Kidney epithelial cell (primary cell): ENCODE data around the gene ZIC2. TPM values are rescaled to one million over a fixed set of nuclear protein-coding genes. Genes with fewer than 3 reads are reported as not detected.
"Not testable (repeated sequence)": the region's sequence is repeated elsewhere in the genome, so short reads cannot be mapped to it uniquely, and the experiment has no call there.

ENCODE experiments used
- DNase-seq: peaks from one replicate; pipeline ENCODE4 v3.0.0-alpha.2; 2010; ENCODE audit warnings: low read depth
- H3K27me3 ChIP-seq: 2 replicates; pipeline ENCODE4 v1.6.0; 2011; ENCODE audit warnings: low read length; ENCODE audit not compliant: control insufficient read depth, insufficient read depth
- H3K36me3 ChIP-seq: 2 replicates; pipeline ENCODE4 v1.5.1; 2011; ENCODE audit warnings: low read length; ENCODE audit not compliant: control insufficient read depth, insufficient read depth
- H3K4me3 ChIP-seq: 2 replicates; pipeline ENCODE4 v1.5.1; 2011; ENCODE audit warnings: low read depth, mild to moderate bottlenecking, control low read depth, low read length
- total RNA-seq: library from RNA; depleted of rRNA; stranded (reverse); fragments of >200 nt; gene quantifications from 2 replicates; pipeline ENCODE4 v1.2.3, GENCODE V29; 2015
- TF ChIP-seq, protein P1 (sequence below): IDR thresholded peaks from 2 replicates; pipeline ENCODE4 v1.5.1; 2011; ENCODE audit warnings: mild to moderate bottlenecking, moderate library complexity, low read length, control low read depth, inconsistent platforms; ENCODE audit not compliant: insufficient read depth, poor library complexity, severe bottlenecking

The ZIC2 gene
- total RNA-seq, 1 donor from 2014 or later = not detected

DNA sequence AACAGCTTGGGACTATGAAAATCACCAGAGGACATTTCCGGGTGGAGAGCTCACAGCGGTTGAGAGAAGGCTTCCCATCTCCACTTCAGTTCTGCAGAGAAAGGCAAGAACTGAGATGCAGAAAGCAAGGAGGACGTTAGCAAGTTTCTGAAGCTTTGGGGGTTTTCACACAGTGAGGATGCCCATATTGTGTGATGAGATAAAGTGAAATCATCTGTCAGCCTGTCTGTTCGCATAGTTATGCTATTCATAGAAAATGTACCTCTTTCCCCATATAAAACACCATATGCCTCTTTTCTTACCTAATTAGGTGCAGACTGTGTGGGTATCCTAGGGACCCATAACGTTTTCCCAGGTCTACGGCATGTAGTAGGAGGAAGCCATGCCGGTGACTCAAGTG, 37.5 kb upstream of the ZIC2 start:
- Histone ChIP-seq H3K36me3 (no peaks in the 10 kb centered on the region), H3K27me3 (peaks cover 18% of the 10 kb centered on the region), H3K4me3 (no peak overlapping the region)
- TF ChIP-seq, protein P1, sequence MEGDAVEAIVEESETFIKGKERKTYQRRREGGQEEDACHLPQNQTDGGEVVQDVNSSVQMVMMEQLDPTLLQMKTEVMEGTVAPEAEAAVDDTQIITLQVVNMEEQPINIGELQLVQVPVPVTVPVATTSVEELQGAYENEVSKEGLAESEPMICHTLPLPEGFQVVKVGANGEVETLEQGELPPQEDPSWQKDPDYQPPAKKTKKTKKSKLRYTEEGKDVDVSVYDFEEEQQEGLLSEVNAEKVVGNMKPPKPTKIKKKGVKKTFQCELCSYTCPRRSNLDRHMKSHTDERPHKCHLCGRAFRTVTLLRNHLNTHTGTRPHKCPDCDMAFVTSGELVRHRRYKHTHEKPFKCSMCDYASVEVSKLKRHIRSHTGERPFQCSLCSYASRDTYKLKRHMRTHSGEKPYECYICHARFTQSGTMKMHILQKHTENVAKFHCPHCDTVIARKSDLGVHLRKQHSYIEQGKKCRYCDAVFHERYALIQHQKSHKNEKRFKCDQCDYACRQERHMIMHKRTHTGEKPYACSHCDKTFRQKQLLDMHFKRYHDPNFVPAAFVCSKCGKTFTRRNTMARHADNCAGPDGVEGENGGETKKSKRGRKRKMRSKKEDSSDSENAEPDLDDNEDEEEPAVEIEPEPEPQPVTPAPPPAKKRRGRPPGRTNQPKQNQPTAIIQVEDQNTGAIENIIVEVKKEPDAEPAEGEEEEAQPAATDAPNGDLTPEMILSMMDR = no peak
- DNase-seq = no peak

- TF ChIP-seq, protein P1 = no peak
- Histone ChIP-seq H3K27me3 (peaks cover 20% of the 10 kb centered on the region), H3K36me3 (no peaks in the 10 kb centered on the region), H3K4me3 (no peak overlapping the region)
- DNase-seq = no peak
Observed at GRCh38 chr13:99944606-99945005, 37.0 kb upstream of the ZIC2 start.

DNA sequence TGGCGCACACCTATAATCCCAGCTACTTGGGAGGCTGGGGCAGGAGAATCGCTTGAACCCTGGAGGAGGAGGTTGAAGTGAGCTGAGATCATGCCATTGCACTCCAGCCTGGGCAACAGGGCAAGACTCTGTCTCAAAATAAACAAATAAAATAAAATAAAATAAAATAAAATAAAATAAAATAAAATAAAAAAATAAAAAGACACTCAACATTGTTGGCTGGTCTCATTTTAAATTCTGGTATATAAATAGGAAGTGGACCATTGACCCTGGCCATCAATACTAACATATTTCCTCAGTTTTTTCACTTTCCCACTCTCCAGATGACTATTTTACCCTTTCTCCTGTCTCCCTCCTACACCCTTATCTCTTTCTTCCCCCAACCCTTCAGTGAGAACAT, 36.1 kb upstream of the ZIC2 start:
- not testable (repeated sequence) for H3K4me3 ChIP-seq, H3K36me3 ChIP-seq, DNase-seq
- H3K27me3 ChIP-seq = peaks cover 19% of the 10 kb centered on the region

DNA sequence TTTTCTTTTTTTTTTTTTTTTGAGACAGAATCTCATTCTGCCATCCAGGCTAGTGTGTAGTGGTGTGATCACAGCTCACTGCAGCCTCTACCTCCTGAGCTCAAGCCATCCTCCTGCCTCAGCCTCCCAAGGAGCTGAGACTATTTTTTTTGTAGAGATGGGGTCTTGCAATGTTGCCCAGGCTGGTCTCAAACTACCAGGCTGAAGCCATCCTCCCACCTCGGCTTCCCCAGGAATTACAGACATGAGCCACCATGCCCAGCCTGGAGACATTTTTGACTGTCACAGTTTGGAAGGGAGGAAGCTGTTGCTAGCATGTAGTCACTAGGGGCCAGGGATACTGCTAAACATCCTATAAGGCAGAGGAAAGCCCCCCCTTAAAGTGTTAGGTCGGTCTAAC, 33.9 kb upstream of the ZIC2 start:
- H3K27me3 ChIP-seq = peaks cover 29% of the 10 kb centered on the region
- TF ChIP-seq, protein P1 = no peak
- no peak for DNase-seq
- H3K4me3 ChIP-seq = no peak overlapping the region
- no peaks in the 10 kb centered on the region for H3K36me3 ChIP-seq

GRCh38 chr13:99948411-99948810, 33.2 kb upstream of the ZIC2 start:
- no peak for DNase-seq

DNA sequence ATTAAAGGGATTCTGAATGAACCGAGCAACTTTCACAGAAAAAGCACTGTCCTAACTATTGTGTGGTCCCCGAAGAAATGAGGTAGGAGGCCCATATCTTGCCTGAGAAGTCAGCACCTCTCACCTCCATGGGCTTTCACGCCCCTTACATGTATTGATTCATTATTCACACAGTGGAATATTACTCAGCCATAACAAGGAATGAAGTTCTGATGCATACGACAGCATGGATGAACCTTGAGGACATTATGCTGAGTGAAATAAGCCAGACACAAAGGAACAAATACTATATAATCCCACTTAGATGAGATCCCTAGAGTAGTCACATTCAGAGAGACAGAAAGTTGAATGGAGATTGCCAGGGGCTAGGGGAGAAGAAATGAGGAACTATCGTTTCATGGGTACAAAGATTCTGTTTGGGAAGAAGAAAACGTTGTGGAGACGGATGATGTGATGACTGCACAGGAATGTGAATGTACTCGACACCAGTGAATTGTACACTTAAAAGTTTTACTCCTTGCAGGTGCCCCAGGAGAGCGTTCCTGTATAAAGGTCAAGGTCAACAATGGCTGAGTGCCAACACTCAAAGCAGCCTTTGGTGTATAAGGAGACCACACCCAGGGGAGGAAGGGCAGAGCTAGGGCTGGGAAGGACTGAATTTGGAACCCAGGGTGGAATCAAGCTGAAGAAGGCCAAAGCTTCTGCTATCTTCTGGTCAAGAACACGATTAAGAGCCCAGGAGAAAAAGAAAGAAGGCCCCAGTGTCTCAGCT, 32.5 kb upstream of the ZIC2 start:
- TF ChIP-seq, protein P1 = no peak
- no peaks in the 10 kb centered on the region for H3K36me3 ChIP-seq
- DNase-seq = no peak
- no peak overlapping the region for H3K4me3 ChIP-seq
- peaks cover 40% of the 10 kb centered on the region for H3K27me3 ChIP-seq

More at GRCh38 chr13:99948411-99948810, 33.2 kb upstream of the ZIC2 start:
- no peak overlapping the region for H3K4me3 ChIP-seq
- H3K36me3 ChIP-seq = no peaks in the 10 kb centered on the region
- peaks cover 36% of the 10 kb centered on the region for H3K27me3 ChIP-seq
- TF ChIP-seq, protein P1 = no peak
